Fibroblast of lung (primary cell): Measurements from ENCODE around the gene C4orf33. TPM values are rescaled to one million over a fixed set of nuclear protein-coding genes. Genes with fewer than 3 reads are reported as not detected.

Source experiments
- DNase-seq, 2 donors: peaks; one replicate each; pipeline versions ENCODE4 v3.0.0 to v3.0.0-alpha.2; 2010; ENCODE audit warnings: low read depth in 2 of 2
- H2AFZ ChIP-seq: 2 replicates; pipeline ENCODE4 v1.5.1; 2012; ENCODE audit warnings: low read length, control low read depth, inconsistent platforms
- H3K27ac ChIP-seq: 2 replicates; pipeline ENCODE4 v1.5.1; 2011; ENCODE audit warnings: low read length, control low read depth; ENCODE audit not compliant: insufficient read depth
- H3K27me3 ChIP-seq: 2 replicates; pipeline ENCODE4 v1.5.1; 2011; ENCODE audit warnings: mild to moderate bottlenecking, low read length; ENCODE audit not compliant: control insufficient read depth, insufficient read depth
- H3K36me3 ChIP-seq: 2 replicates; pipeline ENCODE4 v1.5.1; 2011; ENCODE audit warnings: low read length; ENCODE audit not compliant: control insufficient read depth, insufficient read depth
- H3K4me1 ChIP-seq: 2 replicates; pipeline ENCODE4 v1.5.1; 2011; ENCODE audit warnings: low read length; ENCODE audit not compliant: control insufficient read depth, insufficient read depth; ENCODE audit errors: extremely low read depth
- H3K4me2 ChIP-seq: 2 replicates; pipeline ENCODE4 v1.5.1; 2011; ENCODE audit warnings: low read length, control low read depth; ENCODE audit not compliant: insufficient read depth; ENCODE audit errors: extremely low read depth
- H3K4me3 ChIP-seq, 4 experiments: fragments of 200-600 bp in 1 of 4; sonication (generic) in 1 of 4; replicated peaks in 1 of 4; 2 replicates each; pipeline ENCODE4 v1.5.1; 2011 to 2016; ENCODE audit warnings: low read length in 4 of 4, low read depth in 3 of 4, mild to moderate bottlenecking in 3 of 4, control low read depth in 2 of 4, inconsistent platforms in 1 of 4, mixed read lengths in 1 of 4; ENCODE audit not compliant: insufficient read depth in 1 of 4; ENCODE audit errors: control extremely low read depth in 1 of 4
- H3K79me2 ChIP-seq: 2 replicates; pipeline ENCODE4 v1.5.1; 2012; ENCODE audit warnings: mild to moderate bottlenecking, low read length, inconsistent platforms; ENCODE audit not compliant: control insufficient read depth, insufficient read depth
- H3K9ac ChIP-seq: 2 replicates; pipeline ENCODE4 v1.5.1; 2011; ENCODE audit warnings: mild to moderate bottlenecking, low read length, control low read depth; ENCODE audit not compliant: insufficient read depth
- H3K9me3 ChIP-seq: 2 replicates; pipeline ENCODE4 v1.5.1; 2012; ENCODE audit warnings: low read depth, low read length; ENCODE audit not compliant: control insufficient read depth, insufficient read depth
- H4K20me1 ChIP-seq: 2 replicates; pipeline ENCODE4 v1.5.1; 2011; ENCODE audit warnings: low read length; ENCODE audit not compliant: control insufficient read depth, insufficient read depth; ENCODE audit errors: extremely low read depth
- EZH2 ChIP-seq: IDR thresholded peaks from 2 replicates; pipeline ENCODE4 v1.5.1; 2012; ENCODE audit warnings: low read length, control low read depth, mild to moderate bottlenecking; ENCODE audit errors: missing control alignments
- polyA plus RNA-seq, 2 donors: library from polyadenylated mRNA; depleted of rRNA in 1 of 2; stranded (reverse) in 1 of 2; unstranded in 1 of 2; fragments of >200 nt; gene quantifications; 2 replicates each; pipeline ENCODE4 v1.2.1, GENCODE V29; 2011 to 2012; ENCODE audit warnings: missing spikeins in 1 of 2
- total RNA-seq: library from RNA; depleted of rRNA; stranded (reverse); fragments of >200 nt; gene quantifications from 2 replicates; pipeline ENCODE4 v1.2.1, GENCODE V29; 2014
- TF ChIP-seq, protein P1 (sequence below), 2 donors: IDR thresholded peaks in 1 of 2; conservative IDR thresholded peaks in 1 of 2; 1 replicate in 1 of 2; 2 replicates in 1 of 2; pipeline ENCODE4 v1.5.1; 2011 to 2012; ENCODE audit warnings: low read length in 2 of 2, control low read depth in 1 of 2, inconsistent platforms in 1 of 2, low read depth in 1 of 2, mild to moderate bottlenecking in 1 of 2

The C4orf33 gene
- total and polyA plus RNA-seq, 2 donors (not counting 1 experiment from before 2014, with no cell fraction given) = 14.0 to 16.7 TPM

DNA sequence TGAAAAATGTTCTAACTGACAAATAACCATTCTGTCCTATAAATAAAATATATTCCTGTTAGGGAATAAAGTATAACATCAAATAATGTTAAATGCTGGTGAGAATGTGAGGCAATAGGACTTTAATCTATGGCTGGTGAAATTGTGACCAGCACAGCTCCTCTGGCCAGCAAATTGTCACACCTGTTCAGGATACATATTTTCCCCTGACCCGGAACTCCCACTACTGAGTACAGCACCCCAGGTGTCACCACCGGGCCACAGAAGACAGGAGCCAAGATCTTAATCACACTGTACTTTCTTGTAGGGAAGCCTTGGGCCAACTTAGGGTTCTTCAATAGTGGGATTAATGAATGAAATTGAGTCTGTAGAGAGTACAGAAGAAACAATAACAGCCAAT, 33.2 kb downstream of the C4orf33 start:
- no peaks in the 10 kb centered on the region for H4K20me1 ChIP-seq
- H3K9me3 ChIP-seq = no peaks in the 10 kb centered on the region
- TF ChIP-seq, protein P1, sequence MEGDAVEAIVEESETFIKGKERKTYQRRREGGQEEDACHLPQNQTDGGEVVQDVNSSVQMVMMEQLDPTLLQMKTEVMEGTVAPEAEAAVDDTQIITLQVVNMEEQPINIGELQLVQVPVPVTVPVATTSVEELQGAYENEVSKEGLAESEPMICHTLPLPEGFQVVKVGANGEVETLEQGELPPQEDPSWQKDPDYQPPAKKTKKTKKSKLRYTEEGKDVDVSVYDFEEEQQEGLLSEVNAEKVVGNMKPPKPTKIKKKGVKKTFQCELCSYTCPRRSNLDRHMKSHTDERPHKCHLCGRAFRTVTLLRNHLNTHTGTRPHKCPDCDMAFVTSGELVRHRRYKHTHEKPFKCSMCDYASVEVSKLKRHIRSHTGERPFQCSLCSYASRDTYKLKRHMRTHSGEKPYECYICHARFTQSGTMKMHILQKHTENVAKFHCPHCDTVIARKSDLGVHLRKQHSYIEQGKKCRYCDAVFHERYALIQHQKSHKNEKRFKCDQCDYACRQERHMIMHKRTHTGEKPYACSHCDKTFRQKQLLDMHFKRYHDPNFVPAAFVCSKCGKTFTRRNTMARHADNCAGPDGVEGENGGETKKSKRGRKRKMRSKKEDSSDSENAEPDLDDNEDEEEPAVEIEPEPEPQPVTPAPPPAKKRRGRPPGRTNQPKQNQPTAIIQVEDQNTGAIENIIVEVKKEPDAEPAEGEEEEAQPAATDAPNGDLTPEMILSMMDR (conservative IDR thresholded peaks at IDR 0.05 in 1 of 2, IDR thresholded peaks at IDR 0.05 in 1 of 2; ENCODE audit: low read depth in 1 of 2, low read length in 2 of 2) = no peak
- no peak for TF ChIP-seq EZH2
- H2AFZ ChIP-seq = no peak overlapping the region
- no peaks in the 10 kb centered on the region for H3K36me3 ChIP-seq
- H3K4me3 ChIP-seq = no peak overlapping the region
- H3K4me2 ChIP-seq = no peak overlapping the region
- no peak overlapping the region for H3K9ac ChIP-seq
- H3K27ac ChIP-seq = no peak overlapping the region
- no peaks in the 10 kb centered on the region for H3K79me2 ChIP-seq
- H3K4me1 ChIP-seq = no peaks in the 10 kb centered on the region
- no peaks in the 10 kb centered on the region for H3K27me3 ChIP-seq
- no peak for DNase-seq

DNA sequence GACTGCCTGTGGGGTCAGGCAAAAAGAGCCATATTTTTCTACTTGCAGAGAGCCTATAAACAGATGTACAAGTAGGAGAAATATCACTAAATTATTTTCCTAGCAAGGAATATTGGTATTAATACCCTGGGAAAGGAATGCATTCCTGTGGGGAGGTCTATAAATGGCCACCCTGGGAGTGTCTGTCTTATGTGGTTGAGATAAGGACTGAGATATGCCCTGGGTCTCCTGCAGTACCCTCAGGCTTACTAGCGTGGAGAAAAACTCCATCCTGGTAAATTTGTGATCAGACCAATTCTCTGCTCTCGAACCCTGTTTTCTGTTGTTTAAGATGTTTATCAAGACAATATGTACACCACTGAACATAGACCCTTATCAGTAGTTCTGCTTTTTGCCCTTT, 35.4 kb downstream of the C4orf33 start:
- Histone ChIP-seq H3K79me2 (no peaks in the 10 kb centered on the region), H4K20me1 (no peaks in the 10 kb centered on the region), H3K9me3 (no peaks in the 10 kb centered on the region), H3K27me3 (no peaks in the 10 kb centered on the region), H3K4me3 (no peak overlapping the region), H2AFZ (no peak overlapping the region), H3K4me2 (no peak overlapping the region), H3K4me1 (no peaks in the 10 kb centered on the region), H3K9ac (no peak overlapping the region), H3K36me3 (no peaks in the 10 kb centered on the region), H3K27ac (no peak overlapping the region)
- TF ChIP-seq, protein P1 (conservative IDR thresholded peaks at IDR 0.05 in 1 of 2, IDR thresholded peaks at IDR 0.05 in 1 of 2; ENCODE audit: low read depth in 1 of 2, low read length in 2 of 2) = no peak
- no peak for TF ChIP-seq EZH2
- no peak for DNase-seq

DNA sequence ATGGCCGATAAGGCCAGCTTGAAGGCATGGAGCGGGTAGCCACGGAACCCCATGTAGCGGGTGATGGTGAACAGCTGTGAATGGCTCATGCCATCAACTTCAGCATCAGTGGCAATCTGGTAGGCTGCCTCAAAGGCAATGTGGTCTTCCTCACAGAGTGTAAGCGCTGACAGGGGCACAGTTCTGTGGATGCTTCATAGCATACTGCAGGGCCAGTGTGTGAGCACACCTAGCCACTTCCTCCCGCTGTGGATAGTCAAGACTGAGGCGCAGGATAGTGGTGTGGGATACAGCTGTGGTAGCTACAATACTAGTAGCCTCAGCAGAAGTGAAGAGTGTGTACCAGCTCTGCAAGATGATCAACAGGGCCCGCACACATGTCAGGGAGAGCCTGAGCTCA, 40.5 kb downstream of the C4orf33 start:
- Histone ChIP-seq H4K20me1 (no peaks in the 10 kb centered on the region), H2AFZ (no peak overlapping the region), H3K9ac (no peak overlapping the region), H3K9me3 (no peaks in the 10 kb centered on the region), H3K27me3 (no peaks in the 10 kb centered on the region), H3K4me1 (no peaks in the 10 kb centered on the region), H3K36me3 (no peaks in the 10 kb centered on the region), H3K27ac (no peak overlapping the region), H3K4me2 (no peak overlapping the region), H3K4me3 (no peak overlapping the region), H3K79me2 (no peaks in the 10 kb centered on the region)
- no peak for DNase-seq
- TF ChIP-seq EZH2 = no peak
- TF ChIP-seq, protein P1 (conservative IDR thresholded peaks at IDR 0.05 in 1 of 2, IDR thresholded peaks at IDR 0.05 in 1 of 2; ENCODE audit: low read depth in 1 of 2, low read length in 2 of 2) = no peak
